ENCODE data around the gene RPS6KA4.

DNA sequence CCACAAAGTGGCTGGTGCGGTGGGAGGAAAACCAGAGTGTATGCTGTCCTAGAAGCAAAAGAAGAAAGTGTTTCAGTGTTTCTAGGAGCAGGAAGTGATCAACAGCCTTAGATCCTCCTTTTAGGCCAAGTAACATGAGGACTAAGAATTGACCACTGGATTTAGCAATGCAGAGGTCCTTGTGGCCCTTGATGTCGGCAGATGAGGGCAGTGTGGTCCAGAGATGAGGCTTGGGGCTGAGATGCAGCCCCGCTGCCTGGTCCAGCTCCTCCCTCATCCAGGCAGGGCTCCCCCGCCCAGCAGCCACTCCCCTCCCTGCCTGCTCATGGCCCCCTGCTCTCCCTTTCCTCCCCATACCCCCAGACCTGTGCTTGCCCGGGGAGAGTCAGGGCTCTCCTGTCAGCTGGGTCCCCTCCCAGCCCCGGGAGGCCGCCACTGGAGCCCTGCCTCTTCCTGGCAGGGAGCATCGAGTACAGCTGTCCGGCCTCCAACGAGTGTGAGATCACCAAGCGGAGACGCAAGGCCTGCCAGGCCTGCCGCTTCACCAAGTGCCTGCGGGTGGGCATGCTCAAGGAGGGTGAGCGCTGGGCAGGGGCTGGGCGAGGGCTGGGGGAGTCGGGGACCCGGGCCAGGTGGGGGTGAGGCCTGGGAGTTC, 45.3 kb upstream of the RPS6KA4 start:
- TF ChIP-seq POLR2A (IDR thresholded peaks at IDR 0.05; ENCODE audit: low read length) (no peak), GATA1 (IDR thresholded peaks at IDR 0.05; ENCODE audit: low read depth, low read length) (no peak)

Data from erythroblast (primary cell).